ENCODE results near the gene FLNB. TPM values are rescaled to one million over a fixed set of nuclear protein-coding genes. Genes with fewer than 3 reads are reported as not detected.
A peak's percentile ranks its signal among the peaks of the same experiment; 100 is the strongest.

Gene FLNB, protein sequence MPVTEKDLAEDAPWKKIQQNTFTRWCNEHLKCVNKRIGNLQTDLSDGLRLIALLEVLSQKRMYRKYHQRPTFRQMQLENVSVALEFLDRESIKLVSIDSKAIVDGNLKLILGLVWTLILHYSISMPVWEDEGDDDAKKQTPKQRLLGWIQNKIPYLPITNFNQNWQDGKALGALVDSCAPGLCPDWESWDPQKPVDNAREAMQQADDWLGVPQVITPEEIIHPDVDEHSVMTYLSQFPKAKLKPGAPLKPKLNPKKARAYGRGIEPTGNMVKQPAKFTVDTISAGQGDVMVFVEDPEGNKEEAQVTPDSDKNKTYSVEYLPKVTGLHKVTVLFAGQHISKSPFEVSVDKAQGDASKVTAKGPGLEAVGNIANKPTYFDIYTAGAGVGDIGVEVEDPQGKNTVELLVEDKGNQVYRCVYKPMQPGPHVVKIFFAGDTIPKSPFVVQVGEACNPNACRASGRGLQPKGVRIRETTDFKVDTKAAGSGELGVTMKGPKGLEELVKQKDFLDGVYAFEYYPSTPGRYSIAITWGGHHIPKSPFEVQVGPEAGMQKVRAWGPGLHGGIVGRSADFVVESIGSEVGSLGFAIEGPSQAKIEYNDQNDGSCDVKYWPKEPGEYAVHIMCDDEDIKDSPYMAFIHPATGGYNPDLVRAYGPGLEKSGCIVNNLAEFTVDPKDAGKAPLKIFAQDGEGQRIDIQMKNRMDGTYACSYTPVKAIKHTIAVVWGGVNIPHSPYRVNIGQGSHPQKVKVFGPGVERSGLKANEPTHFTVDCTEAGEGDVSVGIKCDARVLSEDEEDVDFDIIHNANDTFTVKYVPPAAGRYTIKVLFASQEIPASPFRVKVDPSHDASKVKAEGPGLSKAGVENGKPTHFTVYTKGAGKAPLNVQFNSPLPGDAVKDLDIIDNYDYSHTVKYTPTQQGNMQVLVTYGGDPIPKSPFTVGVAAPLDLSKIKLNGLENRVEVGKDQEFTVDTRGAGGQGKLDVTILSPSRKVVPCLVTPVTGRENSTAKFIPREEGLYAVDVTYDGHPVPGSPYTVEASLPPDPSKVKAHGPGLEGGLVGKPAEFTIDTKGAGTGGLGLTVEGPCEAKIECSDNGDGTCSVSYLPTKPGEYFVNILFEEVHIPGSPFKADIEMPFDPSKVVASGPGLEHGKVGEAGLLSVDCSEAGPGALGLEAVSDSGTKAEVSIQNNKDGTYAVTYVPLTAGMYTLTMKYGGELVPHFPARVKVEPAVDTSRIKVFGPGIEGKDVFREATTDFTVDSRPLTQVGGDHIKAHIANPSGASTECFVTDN (N-terminal part only)
- 20.1 TPM for polyA plus RNA-seq (2012; ENCODE audit: insufficient read depth, insufficient read length, low read depth)

DNA sequence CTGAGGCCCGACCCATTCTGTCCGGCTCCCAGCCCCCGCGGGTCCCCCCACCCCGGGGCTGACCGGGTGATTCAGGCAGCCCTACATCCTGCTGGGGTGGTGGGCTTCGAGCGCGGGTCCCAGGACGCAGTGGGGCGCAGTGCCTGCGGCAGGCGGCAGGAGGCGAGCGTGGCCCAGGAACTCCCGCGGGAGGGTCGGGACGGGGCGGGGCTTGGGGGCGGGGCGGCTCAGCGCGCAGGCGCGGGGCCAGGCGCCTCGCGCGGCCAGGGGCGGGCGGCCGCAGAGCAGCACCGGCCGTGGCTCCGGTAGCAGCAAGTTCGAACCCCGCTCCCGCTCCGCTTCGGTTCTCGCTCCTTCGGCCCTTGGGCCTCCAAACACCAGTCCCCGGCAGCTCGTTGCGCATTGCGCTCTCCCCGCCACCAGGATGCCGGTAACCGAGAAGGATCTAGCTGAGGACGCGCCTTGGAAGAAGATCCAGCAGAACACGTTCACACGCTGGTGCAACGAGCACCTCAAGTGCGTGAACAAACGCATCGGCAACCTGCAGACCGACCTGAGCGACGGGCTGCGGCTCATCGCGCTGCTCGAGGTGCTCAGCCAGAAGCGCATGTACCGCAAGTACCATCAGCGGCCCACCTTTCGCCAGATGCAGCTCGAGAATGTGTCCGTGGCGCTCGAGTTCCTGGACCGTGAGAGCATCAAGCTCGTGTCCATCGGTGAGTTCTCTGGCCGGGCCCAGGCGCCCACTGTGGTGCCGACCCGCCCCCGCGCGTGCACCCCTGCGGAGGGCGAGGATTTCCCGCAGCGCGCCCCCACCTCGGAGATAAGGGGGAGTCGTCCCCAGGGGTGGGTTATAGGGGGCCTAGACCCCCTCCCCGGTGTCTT lies at the start of gene FLNB:
TSS of gene FLNB (plus strand) at position 282 of the 885 bp plus-strand sequence. CDS start at position 425, 143 bp downstream.
- peak; percentile 78 for DNase-seq

GRCh38 chr3:57958642-57959422 lies 49.4 kb upstream of the FLNB start:
- Histone ChIP-seq H3K4me3 (ENCODE audit: low read depth, low read length) (no peak overlapping the region), H3K9me3 (no peaks in the 10 kb centered on the region), H3K36me3 (no peaks in the 10 kb centered on the region), H3K4me1 (no peaks in the 10 kb centered on the region), H3K27me3 (no peaks in the 10 kb centered on the region)
- TF ChIP-seq, protein P1, sequence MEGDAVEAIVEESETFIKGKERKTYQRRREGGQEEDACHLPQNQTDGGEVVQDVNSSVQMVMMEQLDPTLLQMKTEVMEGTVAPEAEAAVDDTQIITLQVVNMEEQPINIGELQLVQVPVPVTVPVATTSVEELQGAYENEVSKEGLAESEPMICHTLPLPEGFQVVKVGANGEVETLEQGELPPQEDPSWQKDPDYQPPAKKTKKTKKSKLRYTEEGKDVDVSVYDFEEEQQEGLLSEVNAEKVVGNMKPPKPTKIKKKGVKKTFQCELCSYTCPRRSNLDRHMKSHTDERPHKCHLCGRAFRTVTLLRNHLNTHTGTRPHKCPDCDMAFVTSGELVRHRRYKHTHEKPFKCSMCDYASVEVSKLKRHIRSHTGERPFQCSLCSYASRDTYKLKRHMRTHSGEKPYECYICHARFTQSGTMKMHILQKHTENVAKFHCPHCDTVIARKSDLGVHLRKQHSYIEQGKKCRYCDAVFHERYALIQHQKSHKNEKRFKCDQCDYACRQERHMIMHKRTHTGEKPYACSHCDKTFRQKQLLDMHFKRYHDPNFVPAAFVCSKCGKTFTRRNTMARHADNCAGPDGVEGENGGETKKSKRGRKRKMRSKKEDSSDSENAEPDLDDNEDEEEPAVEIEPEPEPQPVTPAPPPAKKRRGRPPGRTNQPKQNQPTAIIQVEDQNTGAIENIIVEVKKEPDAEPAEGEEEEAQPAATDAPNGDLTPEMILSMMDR (IDR thresholded peaks at IDR 0.05; ENCODE audit: low read depth, low read length) = no peak
- no peak for DNase-seq

More for the DNA sequence above, at the start of gene FLNB:
- no peaks in the 10 kb centered on the region for H3K4me1 ChIP-seq
- TF ChIP-seq, protein P1 (IDR thresholded peaks at IDR 0.05; ENCODE audit: low read depth, low read length) = peak; percentile 42
- peak within 1 kb of the TSS; percentile 87 for H3K4me3 ChIP-seq (ENCODE audit: low read depth, low read length)
- H3K36me3 ChIP-seq = no peaks in the 10 kb centered on the region
- H3K27me3 ChIP-seq = no peaks in the 10 kb centered on the region
- H3K9me3 ChIP-seq = no peaks in the 10 kb centered on the region

- no peaks in the 10 kb centered on the region for H3K9me3 ChIP-seq
- no peak overlapping the region for H3K4me3 ChIP-seq (ENCODE audit: low read depth, low read length)
- no peaks in the 10 kb centered on the region for H3K4me1 ChIP-seq
- no peaks in the 10 kb centered on the region for H3K36me3 ChIP-seq
- H3K27me3 ChIP-seq = no peaks in the 10 kb centered on the region
- DNase-seq = no peak
- TF ChIP-seq, protein P1 (IDR thresholded peaks at IDR 0.05; ENCODE audit: low read depth, low read length) = no peak
Measured at GRCh38 chr3:57959423-57960173, 48.6 kb upstream of the FLNB start.

DNA sequence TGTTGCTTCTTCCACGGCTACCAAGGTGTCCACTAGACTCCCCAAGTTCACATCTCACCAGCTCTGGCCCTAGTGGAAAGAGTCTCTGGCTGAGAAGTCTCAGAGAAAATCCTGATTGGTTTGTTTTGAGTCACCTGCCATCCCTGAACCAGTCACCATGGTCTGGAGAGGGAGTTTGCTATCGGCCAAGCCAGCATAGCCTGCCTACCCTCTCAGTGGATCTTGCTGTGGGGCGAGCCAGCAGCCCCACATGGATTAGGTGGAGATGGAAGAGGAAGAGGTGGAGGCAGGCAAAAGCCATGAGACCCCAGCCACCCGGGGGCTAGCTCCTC lies 48.1 kb upstream of the FLNB start:
- H3K27me3 ChIP-seq = no peaks in the 10 kb centered on the region
- TF ChIP-seq, protein P1 (IDR thresholded peaks at IDR 0.05; ENCODE audit: low read depth, low read length) = no peak
- H3K4me3 ChIP-seq (ENCODE audit: low read depth, low read length) = no peak overlapping the region
- no peaks in the 10 kb centered on the region for H3K36me3 ChIP-seq
- no peaks in the 10 kb centered on the region for H3K9me3 ChIP-seq
- no peaks in the 10 kb centered on the region for H3K4me1 ChIP-seq
- no peak for DNase-seq
